Vagina (tissue), 2 donors: Measurements from ENCODE around the gene SLC4A11. TPM values are rescaled to one million over a fixed set of nuclear protein-coding genes. Genes with fewer than 3 reads are reported as not detected.

Source experiments
- DNase-seq, 2 donors: peaks; one replicate each; pipeline ENCODE4 v3.0.0-alpha.2; 2017; ENCODE audit errors: extremely low spot score in 2 of 2
- H3K27ac ChIP-seq: fragments of 200-600 bp; sonication (generic); one replicate; pipeline ENCODE4 v1.5.1; 2019
- H3K27me3 ChIP-seq: fragments of 200-600 bp; sonication (generic); one replicate; pipeline ENCODE4 v1.5.1; 2019
- H3K36me3 ChIP-seq, 2 donors: fragments of 200-600 bp; sonication (generic); one replicate each; pipeline ENCODE4 v1.5.1; 2017 to 2019
- H3K4me1 ChIP-seq: fragments of 200-600 bp; sonication (generic); one replicate; pipeline ENCODE4 v1.5.1; 2019
- H3K4me3 ChIP-seq, 2 donors: fragments of 200-600 bp; sonication (generic); 1 replicate in 1 of 2; 2 replicates in 1 of 2; pipeline ENCODE4 v1.5.1; 2016 to 2019
- H3K9me3 ChIP-seq: fragments of 200-600 bp; sonication (generic); one replicate; pipeline ENCODE4 v1.5.1; 2019
- POLR2A ChIP-seq, 2 donors: fragments of 450-650 bp; IDR thresholded peaks; one replicate each; pipeline ENCODE4 v1.6.1; 2017; ENCODE audit warnings: antibody characterized with exemption in 2 of 2, mild to moderate bottlenecking in 2 of 2, moderate library complexity in 2 of 2
- POLR2AphosphoS5 ChIP-seq, 2 donors: sonication (generic); formaldehyde crosslinking; IDR thresholded peaks; one replicate each; pipeline ENCODE4 v1.9.0; 2017; ENCODE audit warnings: antibody characterized with exemption in 2 of 2, mild to moderate bottlenecking in 2 of 2, low read depth in 1 of 2; ENCODE audit not compliant: insufficient read depth in 1 of 2
- intact Hi-C: fragments of 100-400 bp; cut with DNase I; formaldehyde crosslinking; loops from one replicate; pipeline ENCODE4 v1.15.1; 2023
- total RNA-seq: library from RNA; depleted of rRNA; stranded (reverse); fragments of >200 nt; gene quantifications from one replicate; pipeline ENCODE4 v1.2.3, GENCODE V29; 2016
- TF ChIP-seq, protein P1 (sequence below), 3 experiments: fragments of 450-650 bp in 2 of 3; fragments of 200-600 bp in 1 of 3; sonication (generic) in 1 of 3; IDR thresholded peaks; one replicate each; pipeline ENCODE4 v1.5.1; 2017 to 2019; ENCODE audit warnings: antibody characterized with exemption in 3 of 3, mild to moderate bottlenecking in 2 of 3, moderate library complexity in 2 of 3

Gene SLC4A11
- total RNA-seq, 1 donor from 2014 or later = 4.9 TPM

GRCh38 chr20:3231889-3232588 lies 7.0 kb downstream of the SLC4A11 start:
- TF ChIP-seq, protein P1, sequence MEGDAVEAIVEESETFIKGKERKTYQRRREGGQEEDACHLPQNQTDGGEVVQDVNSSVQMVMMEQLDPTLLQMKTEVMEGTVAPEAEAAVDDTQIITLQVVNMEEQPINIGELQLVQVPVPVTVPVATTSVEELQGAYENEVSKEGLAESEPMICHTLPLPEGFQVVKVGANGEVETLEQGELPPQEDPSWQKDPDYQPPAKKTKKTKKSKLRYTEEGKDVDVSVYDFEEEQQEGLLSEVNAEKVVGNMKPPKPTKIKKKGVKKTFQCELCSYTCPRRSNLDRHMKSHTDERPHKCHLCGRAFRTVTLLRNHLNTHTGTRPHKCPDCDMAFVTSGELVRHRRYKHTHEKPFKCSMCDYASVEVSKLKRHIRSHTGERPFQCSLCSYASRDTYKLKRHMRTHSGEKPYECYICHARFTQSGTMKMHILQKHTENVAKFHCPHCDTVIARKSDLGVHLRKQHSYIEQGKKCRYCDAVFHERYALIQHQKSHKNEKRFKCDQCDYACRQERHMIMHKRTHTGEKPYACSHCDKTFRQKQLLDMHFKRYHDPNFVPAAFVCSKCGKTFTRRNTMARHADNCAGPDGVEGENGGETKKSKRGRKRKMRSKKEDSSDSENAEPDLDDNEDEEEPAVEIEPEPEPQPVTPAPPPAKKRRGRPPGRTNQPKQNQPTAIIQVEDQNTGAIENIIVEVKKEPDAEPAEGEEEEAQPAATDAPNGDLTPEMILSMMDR (IDR thresholded peaks at IDR 0.05) = no peak
- TF ChIP-seq POLR2A (IDR thresholded peaks at IDR 0.05) (no peak), POLR2AphosphoS5 (IDR thresholded peaks at IDR 0.05; ENCODE audit: insufficient read depth in 1 of 2, low read depth in 1 of 2) (no peak)
- Histone ChIP-seq H3K27me3 (no peaks in the 10 kb centered on the region), H3K4me3 (no peak overlapping the region), H3K9me3 (no peaks in the 10 kb centered on the region), H3K27ac (no peak overlapping the region), H3K36me3 (no peaks in the 10 kb centered on the region), H3K4me1 (no peaks in the 10 kb centered on the region)
- intact Hi-C loops = no loop called here
- DNase-seq = no peak

GRCh38 chr20:3231116-3231515 lies 7.9 kb downstream of the SLC4A11 start:
- Histone ChIP-seq H3K4me3 (no peak overlapping the region), H3K4me1 (no peaks in the 10 kb centered on the region), H3K27me3 (no peaks in the 10 kb centered on the region), H3K36me3 (no peaks in the 10 kb centered on the region), H3K27ac (no peak overlapping the region), H3K9me3 (no peaks in the 10 kb centered on the region)
- DNase-seq = no peak
- intact Hi-C loops = no loop called here
- TF ChIP-seq POLR2AphosphoS5 (IDR thresholded peaks at IDR 0.05; ENCODE audit: insufficient read depth in 1 of 2, low read depth in 1 of 2) = no peak
- TF ChIP-seq, protein P1 (IDR thresholded peaks at IDR 0.05) = no peak
- TF ChIP-seq POLR2A (IDR thresholded peaks at IDR 0.05) = no peak

DNA sequence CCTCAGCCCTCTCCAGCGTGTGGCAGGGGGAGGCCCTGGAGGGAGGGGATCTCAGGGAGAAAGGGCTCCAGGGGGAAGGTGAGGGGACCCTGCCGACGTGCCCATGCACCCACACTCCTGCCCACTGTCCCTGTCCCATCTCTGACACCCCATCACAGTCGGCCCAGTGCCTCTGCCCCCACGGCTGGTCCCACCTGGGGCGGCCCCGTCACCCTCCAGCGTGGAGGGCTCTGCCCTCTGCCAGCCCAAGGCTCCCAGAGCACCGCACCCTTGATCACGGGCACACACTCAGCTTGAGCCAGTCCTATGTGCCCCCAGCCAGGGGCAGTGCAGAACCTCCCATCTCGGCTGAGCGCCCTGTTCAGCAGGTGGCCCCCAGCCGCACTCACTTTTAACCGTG lies 9.2 kb downstream of the SLC4A11 start:
- no peaks in the 10 kb centered on the region for H3K4me1 ChIP-seq
- DNase-seq = no peak
- H3K36me3 ChIP-seq = no peaks in the 10 kb centered on the region
- no peak overlapping the region for H3K27ac ChIP-seq
- intact Hi-C loops = no loop called here
- H3K9me3 ChIP-seq = no peaks in the 10 kb centered on the region
- no peak for TF ChIP-seq POLR2AphosphoS5 (IDR thresholded peaks at IDR 0.05; ENCODE audit: insufficient read depth in 1 of 2, low read depth in 1 of 2)
- TF ChIP-seq POLR2A (IDR thresholded peaks at IDR 0.05) = no peak
- TF ChIP-seq, protein P1 (IDR thresholded peaks at IDR 0.05) = no peak
- no peaks in the 10 kb centered on the region for H3K27me3 ChIP-seq
- no peak overlapping the region for H3K4me3 ChIP-seq

GRCh38 chr20:3229158-3229557 lies 9.8 kb downstream of the SLC4A11 start:
- Histone ChIP-seq H3K4me3 (no peak overlapping the region), H3K4me1 (no peaks in the 10 kb centered on the region), H3K27ac (no peak overlapping the region), H3K27me3 (no peaks in the 10 kb centered on the region), H3K36me3 (no peaks in the 10 kb centered on the region), H3K9me3 (no peaks in the 10 kb centered on the region)
- intact Hi-C loops = no loop called here
- no peak for DNase-seq
- TF ChIP-seq POLR2AphosphoS5 (IDR thresholded peaks at IDR 0.05; ENCODE audit: insufficient read depth in 1 of 2, low read depth in 1 of 2) = no peak
- TF ChIP-seq POLR2A (IDR thresholded peaks at IDR 0.05) = no peak
- TF ChIP-seq, protein P1 (IDR thresholded peaks at IDR 0.05) = no peak

DNA sequence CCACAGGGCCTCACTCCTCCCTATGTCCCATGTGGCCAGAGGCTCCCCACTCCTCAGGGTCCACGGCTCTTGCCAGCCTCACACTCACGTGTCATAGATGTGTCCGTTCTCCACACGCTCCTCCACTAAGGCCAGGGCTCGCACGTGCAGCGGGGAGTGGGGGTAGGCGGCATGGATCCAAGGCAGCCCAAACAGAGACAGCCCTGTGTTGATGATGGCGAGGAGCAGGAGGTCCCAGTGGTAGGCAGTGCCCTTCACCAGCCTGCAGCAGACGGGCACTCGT lies 10.3 kb downstream of the SLC4A11 start:
- peaks cover 0 to 4% of the 10 kb centered on the region in 2 donors for H3K36me3 ChIP-seq
- intact Hi-C loops = no loop called here
- H3K9me3 ChIP-seq = no peaks in the 10 kb centered on the region
- H3K27me3 ChIP-seq = no peaks in the 10 kb centered on the region
- TF ChIP-seq POLR2A (IDR thresholded peaks at IDR 0.05) = no peak
- TF ChIP-seq, protein P1 (IDR thresholded peaks at IDR 0.05) = no peak
- no peak for TF ChIP-seq POLR2AphosphoS5 (IDR thresholded peaks at IDR 0.05; ENCODE audit: insufficient read depth in 1 of 2, low read depth in 1 of 2)
- DNase-seq = no peak
- H3K4me1 ChIP-seq = no peaks in the 10 kb centered on the region
- H3K4me3 ChIP-seq = no peak overlapping the region
- H3K27ac ChIP-seq = no peak overlapping the region
